GM12865 (cell line): ENCODE data around the gene CPNE8.

Experiments
- DNase-seq: peaks from one replicate; pipeline ENCODE4 v3.0.0; 2010; ENCODE audit warnings: low read depth
- H3K4me3 ChIP-seq: 2 replicates; pipeline ENCODE4 v1.5.1; 2011; ENCODE audit warnings: mild to moderate bottlenecking, low read depth, low read length, control low read depth
- CTCF ChIP-seq: IDR thresholded peaks from 2 replicates; pipeline ENCODE4 v1.5.1; 2011; ENCODE audit warnings: low read length, control low read depth, low read depth, inconsistent platforms; ENCODE audit not compliant: insufficient read depth; ENCODE audit errors: missing control alignments

The CPNE8 gene

GRCh38 chr12:38911611-38912010, 6.2 kb upstream of the CPNE8 start:
- TF ChIP-seq CTCF: peak; percentile 11
- no peak overlapping the region for H3K4me3 ChIP-seq
- DNase-seq: no peak

GRCh38 chr12:38907201-38907923, 2.0 kb upstream of the CPNE8 start:
- DNase-seq: no peak
- peak overlapping the region; percentile 69 for H3K4me3 ChIP-seq

GRCh38 chr12:38906482-38907200, 1.2 kb upstream of the CPNE8 start:
- DNase-seq: peak; percentile 88
- TF ChIP-seq CTCF: peak; percentile 86
- H3K4me3 ChIP-seq: peak overlapping the region; percentile 69

More at GRCh38 chr12:38907201-38907923, 2.0 kb upstream of the CPNE8 start:
- TF ChIP-seq CTCF: no peak

- peak overlapping the region; percentile 69 for H3K4me3 ChIP-seq
- DNase-seq: peak; percentile 93
- TF ChIP-seq CTCF: no peak
Observed at GRCh38 chr12:38904537-38905479, 583 bp downstream of the CPNE8 start.

GRCh38 chr12:38903596-38903995, 1.8 kb downstream of the CPNE8 start:
- TF ChIP-seq CTCF: no peak
- DNase-seq: no peak
- peak overlapping the region; percentile 69 for H3K4me3 ChIP-seq

- no peak for TF ChIP-seq CTCF
- no peak overlapping the region for H3K4me3 ChIP-seq
- no peak for DNase-seq
Observed at GRCh38 chr12:38898001-38898684, 7.2 kb downstream of the CPNE8 start.
